Measurements from ENCODE around the gene GIPC2. TPM values are rescaled to one million over a fixed set of nuclear protein-coding genes. Genes with fewer than 3 reads are reported as not detected.
"Not testable (repeated sequence)": the region's sequence is repeated elsewhere in the genome, so short reads cannot be mapped to it uniquely, and the experiment has no call there.

The GIPC2 gene
- polyA plus RNA-seq, 4 donors = 30.1 to 99.8 (median 51.9) TPM

GRCh38 chr1:78061825-78062523 is 16.2 kb downstream of the GIPC2 start:
- H3K4me1 ChIP-seq (ENCODE audit: control insufficient read depth in 3 of 3, insufficient read depth in 2 of 3, low read depth in 1 of 3, low read length in 2 of 3) = no peaks in the 10 kb centered on the region
- H3K27me3 ChIP-seq (ENCODE audit: control insufficient read depth in 3 of 3, insufficient read depth in 3 of 3, low read length in 3 of 3) = no peaks in the 10 kb centered on the region
- H3K9me3 ChIP-seq (ENCODE audit: control insufficient read depth in 2 of 2, insufficient read depth in 1 of 2, low read depth in 1 of 2, low read length in 1 of 2) = no peaks in the 10 kb centered on the region
- no peak for FAIRE-seq
- no peak overlapping the region for H3K4me3 ChIP-seq (ENCODE audit: low read depth in 1 of 3, low read length in 3 of 3)
- no peak for DNase-seq
- H3K27ac ChIP-seq (ENCODE audit: low read depth in 1 of 3, low read length in 2 of 3) = no peak overlapping the region
- peaks cover 0 to 3% (median 0%) of the 10 kb centered on the region in 3 donors for H3K36me3 ChIP-seq (ENCODE audit: control insufficient read depth in 3 of 3, insufficient read depth in 2 of 3, low read depth in 1 of 3, low read length in 3 of 3)
- 55 to 69% (median 55%) methylated on average over 2 of the region's 2 CpGs for WGBS, 3 donors

GRCh38 chr1:78064886-78065285 is 19.1 kb downstream of the GIPC2 start:
- 28 to 60% (median 43%) methylated on average over 2 of the region's 2 CpGs for WGBS, 3 donors
- not testable (repeated sequence) for H3K27me3 ChIP-seq (ENCODE audit: control insufficient read depth in 3 of 3, insufficient read depth in 3 of 3, low read length in 3 of 3); DNase-seq; H3K4me1 ChIP-seq (ENCODE audit: control insufficient read depth in 3 of 3, insufficient read depth in 2 of 3, low read depth in 1 of 3, low read length in 2 of 3); H3K36me3 ChIP-seq (ENCODE audit: control insufficient read depth in 3 of 3, insufficient read depth in 2 of 3, low read depth in 1 of 3, low read length in 3 of 3); FAIRE-seq; H3K27ac ChIP-seq (ENCODE audit: low read depth in 1 of 3, low read length in 2 of 3); H3K9me3 ChIP-seq (ENCODE audit: control insufficient read depth in 2 of 2, insufficient read depth in 1 of 2, low read depth in 1 of 2, low read length in 1 of 2); H3K4me3 ChIP-seq (ENCODE audit: low read depth in 1 of 3, low read length in 3 of 3)

DNA sequence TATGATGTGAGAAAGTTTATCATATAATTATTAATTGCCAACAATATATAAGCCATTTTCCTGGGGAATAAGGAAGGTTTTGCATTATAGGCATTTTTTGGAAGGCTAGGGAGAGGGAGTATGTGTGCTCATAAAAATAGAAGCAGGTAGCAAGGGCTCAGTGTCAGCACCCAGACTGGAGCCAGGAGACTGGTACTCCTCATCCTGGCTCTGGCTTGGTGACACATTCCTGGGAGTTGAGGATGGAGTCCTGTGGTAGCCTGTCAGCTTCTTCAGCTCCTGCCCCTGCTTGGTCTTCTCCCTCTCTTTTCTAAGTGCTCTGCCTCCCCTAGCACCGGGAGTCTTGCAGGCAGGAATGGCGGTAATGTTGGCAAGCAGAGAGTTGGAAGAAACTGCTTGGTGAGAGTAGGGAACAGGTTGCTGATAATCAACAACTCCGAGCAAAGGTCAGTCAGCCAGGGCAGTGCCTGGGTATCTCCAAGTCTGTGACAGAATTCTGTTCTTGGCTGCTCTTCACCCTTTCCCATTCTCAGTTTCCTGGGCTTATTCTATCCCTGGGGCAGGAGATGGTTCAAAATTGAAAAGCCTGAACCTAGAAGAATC is 23.0 kb downstream of the GIPC2 start:
- DNase-seq (peak; percentile 70 to 87), FAIRE-seq (no peak)
- Histone ChIP-seq H3K9me3 (ENCODE audit: control insufficient read depth in 2 of 2, insufficient read depth in 1 of 2, low read depth in 1 of 2, low read length in 1 of 2) (no peaks in the 10 kb centered on the region), H3K4me1 (ENCODE audit: control insufficient read depth in 3 of 3, insufficient read depth in 2 of 3, low read depth in 1 of 3, low read length in 2 of 3) (peaks cover 0 to 8% (median 2%) of the 10 kb centered on the region in 3 donors), H3K27me3 (ENCODE audit: control insufficient read depth in 3 of 3, insufficient read depth in 3 of 3, low read length in 3 of 3) (no peaks in the 10 kb centered on the region), H3K4me3 (ENCODE audit: low read depth in 1 of 3, low read length in 3 of 3) (no peak overlapping the region), H3K36me3 (ENCODE audit: control insufficient read depth in 3 of 3, insufficient read depth in 2 of 3, low read depth in 1 of 3, low read length in 3 of 3) (peaks cover 0 to 2% (median 0%) of the 10 kb centered on the region in 3 donors), H3K27ac (ENCODE audit: low read depth in 1 of 3, low read length in 2 of 3) (peak overlapping the region in 2 of 3 donors; percentile 15 to 56)
- 8 to 59% (median 39%) methylated on average over 3 of the region's 3 CpGs for WGBS, 3 donors

- Histone ChIP-seq H3K9me3 (ENCODE audit: control insufficient read depth in 2 of 2, insufficient read depth in 1 of 2, low read depth in 1 of 2, low read length in 1 of 2) (no peaks in the 10 kb centered on the region), H3K4me1 (ENCODE audit: control insufficient read depth in 3 of 3, insufficient read depth in 2 of 3, low read depth in 1 of 3, low read length in 2 of 3) (peaks cover 0 to 8% (median 2%) of the 10 kb centered on the region in 3 donors), H3K27me3 (ENCODE audit: control insufficient read depth in 3 of 3, insufficient read depth in 3 of 3, low read length in 3 of 3) (no peaks in the 10 kb centered on the region), H3K27ac (ENCODE audit: low read depth in 1 of 3, low read length in 2 of 3) (no peak overlapping the region), H3K4me3 (ENCODE audit: low read depth in 1 of 3, low read length in 3 of 3) (no peak overlapping the region), H3K36me3 (ENCODE audit: control insufficient read depth in 3 of 3, insufficient read depth in 2 of 3, low read depth in 1 of 3, low read length in 3 of 3) (peaks cover 0 to 2% (median 0%) of the 10 kb centered on the region in 3 donors)
- DNase-seq = no peak
- no peak for FAIRE-seq
- 70 to 90% (median 76%) methylated on average over 2 of the region's 2 CpGs for WGBS, 3 donors
Measured at GRCh38 chr1:78069784-78070183, 24.0 kb downstream of the GIPC2 start.

GRCh38 chr1:78070210-78070609 is 24.4 kb downstream of the GIPC2 start:
- peaks cover 0 to 2% (median 0%) of the 10 kb centered on the region in 3 donors for H3K36me3 ChIP-seq (ENCODE audit: control insufficient read depth in 3 of 3, insufficient read depth in 2 of 3, low read depth in 1 of 3, low read length in 3 of 3)
- no peak overlapping the region for H3K4me3 ChIP-seq (ENCODE audit: low read depth in 1 of 3, low read length in 3 of 3)
- no peaks in the 10 kb centered on the region for H3K27me3 ChIP-seq (ENCODE audit: control insufficient read depth in 3 of 3, insufficient read depth in 3 of 3, low read length in 3 of 3)
- WGBS, 3 donors = 24 to 56% (median 29%) methylated on average over 2 of the region's 2 CpGs
- FAIRE-seq (no peak), DNase-seq (no peak)
- H3K9me3 ChIP-seq (ENCODE audit: control insufficient read depth in 2 of 2, insufficient read depth in 1 of 2, low read depth in 1 of 2, low read length in 1 of 2) = no peaks in the 10 kb centered on the region
- H3K27ac ChIP-seq (ENCODE audit: low read depth in 1 of 3, low read length in 2 of 3) = no peak overlapping the region
- H3K4me1 ChIP-seq (ENCODE audit: control insufficient read depth in 3 of 3, insufficient read depth in 2 of 3, low read depth in 1 of 3, low read length in 2 of 3) = peaks cover 0 to 8% (median 2%) of the 10 kb centered on the region in 3 donors

GRCh38 chr1:78070758-78071157 is 25.0 kb downstream of the GIPC2 start:
- H3K9me3 ChIP-seq (ENCODE audit: control insufficient read depth in 2 of 2, insufficient read depth in 1 of 2, low read depth in 1 of 2, low read length in 1 of 2) = no peaks in the 10 kb centered on the region
- DNase-seq (peak in 1 of 2 donors; percentile 42), FAIRE-seq (peak; percentile 30)
- H3K4me1 ChIP-seq (ENCODE audit: control insufficient read depth in 3 of 3, insufficient read depth in 2 of 3, low read depth in 1 of 3, low read length in 2 of 3) = peaks cover 0 to 8% (median 2%) of the 10 kb centered on the region in 3 donors
- H3K27ac ChIP-seq (ENCODE audit: low read depth in 1 of 3, low read length in 2 of 3) = no peak overlapping the region
- peaks cover 0 to 2% (median 0%) of the 10 kb centered on the region in 3 donors for H3K36me3 ChIP-seq (ENCODE audit: control insufficient read depth in 3 of 3, insufficient read depth in 2 of 3, low read depth in 1 of 3, low read length in 3 of 3)
- 8 to 28% (median 16%) methylated on average over 2 of the region's 2 CpGs for WGBS, 3 donors
- no peaks in the 10 kb centered on the region for H3K27me3 ChIP-seq (ENCODE audit: control insufficient read depth in 3 of 3, insufficient read depth in 3 of 3, low read length in 3 of 3)
- no peak overlapping the region for H3K4me3 ChIP-seq (ENCODE audit: low read depth in 1 of 3, low read length in 3 of 3)

DNA sequence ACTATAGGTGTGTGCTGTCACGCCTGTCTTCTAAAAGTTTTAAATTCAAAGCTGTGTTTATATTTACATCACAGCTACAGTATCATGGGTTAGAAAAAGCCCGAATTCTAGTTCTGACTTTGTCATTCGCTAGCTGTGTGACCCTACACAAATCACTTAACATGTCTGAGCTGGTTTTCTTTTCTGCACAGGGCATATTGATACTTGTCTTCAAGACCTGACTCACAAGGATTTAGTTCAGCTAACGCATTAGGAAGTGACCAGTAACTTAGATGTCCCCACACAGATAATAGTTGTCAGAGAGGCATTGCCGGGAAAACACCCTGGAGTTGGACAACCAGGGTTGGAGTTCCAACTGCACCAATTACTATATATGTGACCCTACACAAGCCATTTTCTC is 25.9 kb downstream of the GIPC2 start:
- DNase-seq (no peak), FAIRE-seq (no peak)
- Histone ChIP-seq H3K9me3 (ENCODE audit: control insufficient read depth in 2 of 2, insufficient read depth in 1 of 2, low read depth in 1 of 2, low read length in 1 of 2) (no peaks in the 10 kb centered on the region), H3K4me1 (ENCODE audit: control insufficient read depth in 3 of 3, insufficient read depth in 2 of 3, low read depth in 1 of 3, low read length in 2 of 3) (peaks cover 0 to 8% (median 2%) of the 10 kb centered on the region in 3 donors), H3K4me3 (ENCODE audit: low read depth in 1 of 3, low read length in 3 of 3) (no peak overlapping the region), H3K27me3 (ENCODE audit: control insufficient read depth in 3 of 3, insufficient read depth in 3 of 3, low read length in 3 of 3) (no peaks in the 10 kb centered on the region), H3K36me3 (ENCODE audit: control insufficient read depth in 3 of 3, insufficient read depth in 2 of 3, low read depth in 1 of 3, low read length in 3 of 3) (peaks cover 0 to 2% (median 0%) of the 10 kb centered on the region in 3 donors), H3K27ac (ENCODE audit: low read depth in 1 of 3, low read length in 2 of 3) (no peak overlapping the region)
- 64 to 88% (median 77%) methylated on average over 5 of the region's 5 CpGs for WGBS, 3 donors

GRCh38 chr1:78072216-78072615 is 26.4 kb downstream of the GIPC2 start:
- Histone ChIP-seq H3K27me3 (ENCODE audit: control insufficient read depth in 3 of 3, insufficient read depth in 3 of 3, low read length in 3 of 3) (no peaks in the 10 kb centered on the region), H3K27ac (ENCODE audit: low read depth in 1 of 3, low read length in 2 of 3) (no peak overlapping the region), H3K36me3 (ENCODE audit: control insufficient read depth in 3 of 3, insufficient read depth in 2 of 3, low read depth in 1 of 3, low read length in 3 of 3) (peaks cover 0 to 2% (median 0%) of the 10 kb centered on the region in 3 donors), H3K9me3 (ENCODE audit: control insufficient read depth in 2 of 2, insufficient read depth in 1 of 2, low read depth in 1 of 2, low read length in 1 of 2) (no peaks in the 10 kb centered on the region), H3K4me3 (ENCODE audit: low read depth in 1 of 3, low read length in 3 of 3) (no peak overlapping the region), H3K4me1 (ENCODE audit: control insufficient read depth in 3 of 3, insufficient read depth in 2 of 3, low read depth in 1 of 3, low read length in 2 of 3) (peaks cover 0 to 8% (median 2%) of the 10 kb centered on the region in 3 donors)
- FAIRE-seq = no peak
- no peak for DNase-seq
- 62 to 81% (median 69%) methylated on average over 1 of the region's 1 CpG for WGBS, 3 donors

Data from small intestine (tissue), 7 donors.